ENCODE measurements around the gene KRT12.

Gene KRT12

GRCh38 chr17:40866838-40867237 is at the start of gene KRT12:
Gene KRT12, minus strand, starts transcription at chr17:40867223. Its CDS starts 37 bp downstream, at chr17:40867186.
- no peak for DNase-seq

GRCh38 chr17:40916366-40916765 is 49.3 kb upstream of the KRT12 start:
- no peak for DNase-seq

DNA sequence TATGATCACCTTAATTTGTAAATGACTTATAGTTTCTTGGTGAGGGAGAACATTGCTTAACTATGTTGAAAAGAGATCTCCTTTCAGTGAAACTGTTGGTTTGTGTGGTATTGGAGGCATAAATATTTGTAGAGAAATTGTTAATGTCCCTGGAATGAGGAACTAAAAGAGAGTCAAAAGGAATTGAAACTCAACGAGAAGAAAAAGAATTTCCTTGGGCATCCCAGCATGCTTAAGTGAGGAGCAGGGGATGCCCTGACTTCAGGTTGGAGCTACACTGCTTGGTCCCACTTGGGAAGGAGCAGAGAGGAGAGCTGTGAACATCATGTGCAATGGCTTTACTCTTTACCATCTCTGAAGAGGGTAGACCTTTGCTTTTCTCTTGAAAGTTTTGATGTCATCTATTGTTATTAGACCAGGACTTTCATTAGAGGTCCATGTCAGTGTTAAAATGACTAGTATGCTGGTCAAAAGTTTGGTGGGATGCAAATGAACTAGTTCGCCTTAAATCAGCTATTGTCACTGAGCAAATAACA is 48.8 kb upstream of the KRT12 start:
- no peak for DNase-seq

DNA sequence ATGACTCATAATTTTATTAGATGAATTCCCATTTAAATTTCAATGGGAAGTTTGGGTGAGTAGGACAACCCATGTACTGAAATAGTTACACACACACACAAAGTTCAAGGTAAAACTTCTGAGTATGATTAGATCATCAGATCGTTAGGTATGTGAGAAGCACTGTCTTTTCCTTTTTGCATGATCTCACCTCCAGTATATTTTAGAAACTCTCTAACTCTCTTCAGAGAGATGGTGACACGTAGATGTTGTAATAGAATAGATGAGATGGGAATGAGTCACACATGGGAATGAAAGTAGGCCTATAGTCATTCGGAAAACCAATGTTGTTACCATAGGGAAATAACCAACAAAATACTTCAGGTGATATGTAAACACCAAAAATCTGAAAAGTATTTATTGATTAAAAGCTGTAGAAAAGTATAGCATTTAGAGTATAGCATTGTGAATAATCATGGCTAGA is 48.2 kb upstream of the KRT12 start:
- DNase-seq: no peak

GRCh38 chr17:40914075-40914855 is 47.2 kb upstream of the KRT12 start:
- DNase-seq: no peak

GRCh38 chr17:40912486-40913210 is 45.6 kb upstream of the KRT12 start:
- no peak for DNase-seq

DNA sequence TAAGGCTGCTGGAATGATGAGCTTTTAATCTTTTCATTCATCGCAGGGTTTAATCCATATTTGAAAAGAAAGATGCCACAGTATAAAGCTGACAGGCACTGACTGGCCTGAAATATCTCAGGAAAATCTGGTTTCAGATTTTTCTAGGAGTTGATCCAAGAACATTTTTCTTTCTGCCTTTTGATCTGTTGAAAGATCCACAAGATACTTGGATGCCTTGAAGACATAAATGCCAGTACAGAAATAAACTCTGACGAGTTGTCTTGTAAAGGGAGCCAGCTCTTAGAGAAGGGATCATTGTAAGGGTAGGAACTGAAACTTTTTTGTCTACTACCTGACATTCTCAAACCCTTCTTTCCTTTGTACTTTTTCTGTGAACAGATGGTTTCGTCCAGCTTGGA is 43.4 kb upstream of the KRT12 start:
- DNase-seq: no peak

- DNase-seq: no peak
These were observed 42.7 kb upstream of the KRT12 start for GRCh38 chr17:40909755-40910154.

GRCh38 chr17:40909351-40909750 is 42.3 kb upstream of the KRT12 start:
- DNase-seq: peak in 12 of 14 donors; percentile 7 to 62 (median 38)

DNA sequence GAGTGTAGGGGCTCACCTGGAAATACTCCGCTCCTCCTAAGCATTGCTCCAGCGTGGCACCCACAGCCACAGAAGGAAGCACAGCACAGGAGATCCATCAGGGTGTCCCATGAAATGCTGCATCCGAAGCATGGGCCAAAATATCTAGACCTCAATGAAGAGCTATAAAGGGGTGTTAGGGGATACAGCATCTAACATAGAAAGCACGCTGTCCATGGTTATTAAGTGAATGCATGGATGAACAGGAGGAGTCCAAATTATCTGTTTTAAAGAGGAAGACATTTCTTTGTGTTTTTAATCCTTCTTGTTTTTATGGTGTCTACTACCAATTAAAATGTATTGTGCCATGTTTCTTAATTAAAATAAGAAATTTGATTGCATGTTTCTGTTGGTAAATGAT is 39.6 kb upstream of the KRT12 start:
- no peak for DNase-seq

GRCh38 chr17:40905370-40905769 is 38.3 kb upstream of the KRT12 start:
- no peak for DNase-seq

DNA sequence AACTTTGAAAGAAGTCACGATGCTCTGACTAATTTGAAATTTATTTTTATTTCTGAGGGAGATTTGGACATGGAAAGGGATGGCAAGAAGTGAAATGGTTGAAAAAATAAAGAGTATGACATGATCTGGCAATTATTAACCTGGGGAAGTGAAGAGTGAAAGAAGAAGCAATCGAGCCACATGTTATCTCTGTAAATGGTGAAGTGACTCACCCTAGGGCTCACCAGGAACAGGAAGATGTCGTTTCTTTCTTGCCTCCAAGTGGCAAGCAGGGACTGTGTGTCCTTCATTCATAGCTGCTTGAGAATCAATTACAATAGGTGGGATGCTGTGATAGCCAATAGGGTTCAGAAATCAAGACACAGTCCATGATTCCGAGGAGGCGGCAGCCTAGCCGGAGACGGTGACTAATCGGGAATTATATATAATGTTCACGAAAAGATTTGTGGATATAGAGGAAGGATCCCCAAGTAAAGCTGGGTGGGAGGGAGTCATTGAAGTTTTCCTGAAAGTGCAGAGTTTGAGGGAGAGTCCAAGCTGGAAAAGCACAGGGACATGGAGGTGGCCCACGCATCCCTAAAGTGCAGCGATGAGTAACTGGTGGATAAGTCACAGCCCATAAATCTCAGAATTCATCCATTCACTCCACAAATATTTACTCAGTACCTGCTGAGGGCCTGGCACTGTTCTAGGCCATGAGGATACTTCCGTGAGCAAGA is 36.3 kb upstream of the KRT12 start:
- no peak for DNase-seq

DNA sequence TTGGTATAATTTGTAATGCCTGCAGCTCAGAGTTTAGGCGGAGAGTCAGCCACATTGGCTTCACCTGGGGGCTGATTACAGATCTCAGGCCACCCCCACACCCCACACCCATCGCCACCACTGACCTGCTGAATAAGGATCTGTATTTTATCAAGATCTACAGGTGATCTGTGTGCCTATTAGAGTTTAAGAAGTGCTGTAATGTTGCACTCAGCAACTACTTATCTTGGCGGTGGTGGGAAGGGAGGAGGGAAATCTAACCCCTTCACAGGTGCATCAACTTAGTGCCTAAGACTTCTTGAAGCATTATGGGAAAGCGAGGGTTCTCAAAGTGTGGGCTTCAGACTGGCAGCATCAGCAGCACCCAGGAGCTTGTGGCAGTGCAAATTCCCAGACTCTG is 35.5 kb upstream of the KRT12 start:
- DNase-seq: no peak

DNA sequence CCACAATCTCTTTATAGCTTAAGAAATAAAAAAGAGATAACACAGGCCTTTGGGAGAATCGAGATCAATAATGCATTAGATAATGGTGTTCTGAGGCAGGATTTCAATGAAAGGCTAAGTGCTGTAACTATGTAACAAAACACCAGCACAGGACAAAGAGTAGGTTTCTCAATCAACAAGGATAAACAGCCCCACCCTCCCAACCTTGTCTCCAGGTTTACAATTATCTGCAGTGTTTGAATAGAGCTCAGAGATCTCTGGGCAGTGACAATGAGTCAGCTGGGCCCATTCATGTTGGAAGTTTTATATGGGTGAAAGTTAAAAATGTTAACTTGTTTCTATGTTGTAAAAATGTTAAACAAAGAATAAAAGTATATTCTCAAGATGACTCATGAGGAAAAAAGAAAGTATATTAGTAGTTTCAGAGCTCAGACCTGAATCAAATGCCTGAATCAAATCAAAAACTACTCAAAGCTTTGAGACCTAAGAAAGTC is 35.0 kb upstream of the KRT12 start:
- no peak for DNase-seq

- DNase-seq: no peak
These were observed 33.9 kb upstream of the KRT12 start for GRCh38 chr17:40900809-40901356.

DNA sequence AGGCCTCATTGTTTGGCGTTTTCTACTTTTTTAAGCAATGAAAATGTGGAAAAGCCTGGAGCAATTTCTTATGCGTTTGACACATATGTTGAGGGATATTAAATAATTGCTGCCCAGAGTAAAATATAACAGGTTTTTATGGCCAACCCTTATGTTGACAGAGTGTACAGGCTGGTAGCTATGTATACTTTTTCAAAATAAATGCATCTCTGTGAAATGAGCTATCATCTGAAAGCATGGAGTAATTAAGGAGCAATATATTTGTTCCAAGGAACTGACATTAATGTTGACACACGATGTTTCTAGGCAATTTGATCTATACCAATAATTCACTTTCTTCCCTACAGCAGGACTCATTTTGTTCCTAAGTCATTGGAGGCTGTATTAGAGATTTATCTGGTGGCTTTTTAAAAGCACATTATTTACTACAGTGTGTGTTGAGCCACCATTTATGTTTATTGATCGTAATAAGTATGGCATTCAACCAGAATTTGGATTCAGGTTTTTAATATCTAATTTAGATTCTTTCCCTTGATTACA is 30.0 kb upstream of the KRT12 start:
- no peak for DNase-seq

DNA sequence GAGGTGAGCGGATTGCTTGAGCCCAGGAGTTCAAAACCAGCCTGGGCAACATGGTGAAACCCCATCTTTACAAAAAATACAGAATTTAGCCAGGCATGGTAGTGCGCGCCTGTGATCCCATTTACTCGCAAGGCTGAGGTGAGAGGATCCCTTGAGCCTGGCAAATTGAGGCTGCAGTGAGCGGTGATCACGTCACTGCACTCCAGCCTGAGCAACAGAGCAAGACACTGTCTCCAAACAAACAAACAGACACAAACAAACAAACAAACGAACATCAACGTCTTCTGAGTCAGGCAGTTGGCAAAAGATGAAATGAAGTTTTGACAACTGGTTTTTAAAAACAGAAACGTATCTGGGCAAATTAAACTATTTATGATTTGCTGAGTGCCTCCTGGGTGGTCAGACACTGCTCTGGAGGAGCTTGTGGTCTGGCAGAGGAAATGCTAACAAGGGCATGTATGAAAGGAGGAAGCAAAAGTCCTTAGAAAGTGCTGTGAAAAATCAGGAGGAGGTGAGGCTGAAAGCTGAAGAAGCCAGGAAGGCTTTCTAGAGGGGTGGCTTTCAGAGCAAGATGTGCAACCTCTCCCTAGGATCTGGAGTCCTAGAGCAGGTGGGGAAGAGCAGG is 28.2 kb upstream of the KRT12 start:
- DNase-seq: no peak

DNA sequence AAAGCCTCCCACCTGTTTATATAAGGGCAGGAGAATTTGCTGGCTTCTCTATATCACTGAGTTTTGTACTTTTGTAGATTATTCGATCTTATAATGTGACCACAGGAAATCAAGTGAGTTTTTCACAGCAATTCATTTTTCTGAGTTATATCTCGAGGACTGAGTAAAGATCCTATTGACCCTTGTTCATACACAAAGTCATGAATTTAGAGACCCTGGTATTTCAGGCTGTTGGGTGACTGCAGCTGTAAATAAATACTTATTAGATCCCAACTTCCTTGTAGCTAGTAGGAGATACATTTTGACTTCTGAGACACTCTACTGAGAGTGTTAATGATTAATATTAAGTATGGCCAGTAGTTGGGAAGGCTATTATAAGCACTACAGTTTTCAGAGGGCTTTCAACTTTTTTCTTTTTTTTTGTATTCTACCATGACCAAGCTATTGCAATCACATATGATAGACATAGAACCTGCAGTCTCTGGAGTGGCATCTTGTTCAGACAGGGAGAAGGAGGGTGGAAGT is 21.2 kb upstream of the KRT12 start:
- DNase-seq: no peak

DNA sequence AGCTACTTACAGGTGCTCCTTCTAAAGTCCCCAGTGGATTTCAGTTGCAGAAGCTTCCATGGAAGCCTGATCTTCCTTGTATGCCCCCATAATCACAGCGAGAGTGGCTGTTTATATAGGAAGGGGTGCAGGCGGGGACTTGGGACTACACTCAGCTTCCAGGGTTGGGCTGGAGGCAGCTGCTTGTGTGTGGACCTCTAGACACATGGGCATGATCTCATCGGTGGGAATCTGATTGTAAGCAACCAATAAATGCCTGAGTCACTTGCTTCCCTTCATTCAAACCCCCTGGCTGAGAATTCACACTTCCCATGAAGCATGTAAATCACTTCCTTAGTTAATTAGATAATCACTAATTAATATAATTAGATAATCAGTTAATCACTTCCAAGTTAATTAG is 19.1 kb upstream of the KRT12 start:
- no peak for DNase-seq

GRCh38 chr17:40884708-40885512 is 17.9 kb upstream of the KRT12 start, which contains the start of gene KRT20:
Gene KRT20, minus strand, starts transcription at chr17:40885242. Its CDS starts 57 bp downstream, at chr17:40885185.
- DNase-seq: no peak
